ENCODE measurements around the gene TNK2.
"Not testable (repeated sequence)": the region's sequence is repeated elsewhere in the genome, so short reads cannot be mapped to it uniquely, and the experiment has no call there.

The TNK2 gene

DNA sequence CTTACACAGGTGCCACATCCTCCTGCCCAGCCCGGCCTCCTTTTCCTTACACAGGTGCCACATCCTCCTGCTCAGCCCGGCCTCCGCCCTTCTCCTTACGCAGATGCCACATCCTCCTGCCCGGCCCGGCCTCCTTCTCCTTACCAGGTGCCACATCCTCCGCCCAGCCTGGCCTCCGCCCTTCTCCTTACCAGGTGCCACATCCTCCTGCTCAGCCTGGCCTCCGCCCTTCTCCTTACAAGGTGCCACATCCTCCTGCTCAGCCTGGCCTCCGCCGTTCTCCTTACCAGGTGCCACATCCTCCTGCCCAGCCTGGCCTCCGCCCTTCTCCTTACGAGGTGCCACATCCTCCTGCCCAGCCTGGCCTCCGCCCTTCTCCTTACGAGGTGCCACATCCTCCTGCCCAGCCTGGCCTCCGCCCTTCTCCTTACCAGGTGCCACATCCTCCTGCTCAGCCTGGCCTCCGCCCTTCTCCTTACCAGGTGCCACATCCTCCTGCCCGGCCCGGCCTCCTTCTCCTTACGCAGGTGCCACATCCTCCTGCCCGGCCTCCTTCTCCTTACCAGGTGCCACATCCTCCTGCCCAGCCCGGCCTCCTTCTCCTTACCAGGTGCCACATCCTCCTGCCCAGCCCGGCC is 92.0 kb downstream of the TNK2 start:
- not testable (repeated sequence) for DNase-seq

DNA sequence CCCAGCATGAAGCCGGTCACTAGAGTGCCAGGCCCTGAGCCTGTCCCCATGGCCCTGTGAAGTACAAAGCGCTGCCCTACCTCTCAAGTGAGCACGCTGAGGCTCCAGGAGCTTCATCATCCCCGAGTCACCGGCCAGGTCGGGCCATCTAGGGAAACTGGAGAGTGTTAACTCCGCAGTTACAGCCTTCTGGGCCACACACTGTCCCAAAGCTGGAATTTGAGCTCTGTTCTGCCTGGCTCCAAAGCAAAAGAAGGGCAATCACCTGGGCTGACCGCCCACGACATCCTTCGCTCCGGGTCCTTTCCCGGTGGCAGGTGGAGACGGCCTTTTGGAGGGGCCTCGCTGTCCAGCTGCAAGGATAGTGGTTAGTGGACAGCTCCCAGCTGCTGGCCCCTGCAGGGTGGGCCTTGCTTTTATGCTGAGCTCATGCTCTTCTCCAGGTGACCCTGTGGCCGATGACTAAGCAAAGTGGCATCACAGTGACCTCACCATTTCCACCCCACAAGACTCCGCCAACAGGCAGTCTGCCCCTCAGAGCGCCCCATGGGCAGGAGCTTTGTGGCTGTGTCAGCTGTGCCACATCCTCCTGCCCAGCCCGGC is 93.1 kb downstream of the TNK2 start:
- DNase-seq: no peak

DNA sequence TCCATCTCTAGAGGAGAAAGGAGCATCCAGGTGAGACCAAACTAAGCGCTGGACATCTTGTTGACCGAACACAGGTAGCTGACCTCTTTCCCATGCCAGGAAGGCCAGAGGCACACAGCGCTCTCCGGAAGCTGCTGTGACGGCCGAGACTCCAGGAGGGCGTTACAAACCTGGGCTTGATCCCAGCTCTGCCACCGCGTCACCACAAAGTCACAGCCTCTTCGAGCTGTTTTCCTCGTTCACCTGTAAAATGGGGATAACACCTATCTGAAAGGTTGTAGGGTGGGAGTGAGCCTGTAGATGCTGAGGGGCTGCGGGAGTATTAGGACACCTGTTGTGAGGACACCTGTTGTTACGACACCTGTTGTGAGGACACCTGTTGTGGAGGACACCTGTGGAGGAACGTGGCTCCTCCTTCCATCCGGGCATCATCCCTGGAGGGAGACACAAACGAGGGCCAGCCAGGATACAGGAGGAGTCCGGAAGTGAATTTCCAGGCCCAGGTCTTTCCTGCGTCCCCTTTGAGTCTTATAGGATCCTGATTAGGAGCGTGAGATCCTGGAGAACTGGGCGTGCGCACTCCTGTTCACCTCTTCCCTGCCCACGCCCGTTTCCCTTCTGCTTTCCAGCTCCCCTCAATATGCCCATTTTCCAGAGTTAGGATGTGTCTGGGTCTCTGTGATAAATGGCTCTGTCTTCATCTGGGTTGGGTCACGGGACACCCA is 94.3 kb downstream of the TNK2 start:
- DNase-seq: no peak

All from NCI-H1048 (cell line).